Measurements from ENCODE around the gene SFSWAP.
A peak's percentile ranks its signal among the peaks of the same experiment; 100 is the strongest.
"Not testable (repeated sequence)": the region's sequence is repeated elsewhere in the genome, so short reads cannot be mapped to it uniquely, and the experiment has no call there.

SFSWAP gene

GRCh38 chr12:131761638-131762037 is 50.7 kb downstream of the SFSWAP start:
- DNase-seq: no peak

DNA sequence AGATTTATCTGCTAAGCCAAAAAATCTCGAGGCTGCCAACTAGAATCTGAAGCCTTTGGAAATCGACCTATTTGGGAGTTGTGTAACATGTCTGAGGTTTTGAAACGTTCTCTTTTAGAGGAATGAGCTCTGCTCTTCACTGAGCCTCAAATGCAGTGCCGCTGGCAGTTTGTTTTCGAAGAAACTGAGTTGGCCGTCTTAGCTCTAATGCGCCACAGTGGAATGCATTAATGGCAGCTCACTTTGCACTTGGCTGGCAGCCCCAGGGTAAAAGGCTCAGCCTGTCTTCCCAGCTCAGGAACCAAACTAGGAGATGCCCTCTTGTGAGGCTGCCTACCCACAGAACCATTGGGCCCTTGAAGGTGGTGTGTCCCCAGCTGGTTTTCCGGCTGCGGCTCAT is 53.8 kb downstream of the SFSWAP start:
- no peak for DNase-seq

- no peak for DNase-seq
These were observed 55.1 kb downstream of the SFSWAP start for GRCh38 chr12:131765961-131766360.

DNA sequence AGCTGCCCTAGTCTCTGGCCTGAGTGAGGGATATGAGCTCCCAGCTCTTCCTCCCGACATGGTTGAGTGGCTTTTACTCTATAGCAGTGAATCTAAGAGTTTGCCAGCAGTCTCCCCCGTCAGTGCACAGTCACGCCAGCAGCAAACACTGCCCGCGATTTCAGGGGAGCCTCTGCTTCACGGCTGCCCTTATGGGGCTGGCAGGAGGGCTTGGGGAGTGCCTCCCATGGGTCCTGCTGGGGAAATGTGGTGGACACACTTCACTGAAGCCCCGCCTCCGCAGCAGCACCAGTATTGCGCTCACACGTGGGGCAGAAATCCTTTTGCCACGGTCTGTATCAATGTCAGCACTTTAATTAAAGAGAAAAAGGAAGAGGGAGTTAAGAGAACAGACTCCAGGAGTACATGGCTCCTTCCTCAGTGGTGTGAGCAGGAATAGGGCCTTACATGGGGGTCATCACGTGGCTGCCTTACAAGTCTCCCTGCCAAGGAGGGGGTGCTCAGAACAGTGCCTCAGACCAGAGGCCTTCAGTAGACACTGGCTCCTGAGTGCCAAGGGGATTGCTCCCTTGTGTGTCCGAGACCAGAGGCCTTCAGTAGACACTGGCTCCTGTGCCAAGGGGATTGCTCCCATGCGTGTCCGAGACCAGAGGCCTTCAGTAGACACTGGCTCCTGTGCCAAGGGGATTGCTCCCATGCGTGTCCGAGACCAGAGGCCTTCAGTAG is 55.7 kb downstream of the SFSWAP start:
- no peak for DNase-seq

DNA sequence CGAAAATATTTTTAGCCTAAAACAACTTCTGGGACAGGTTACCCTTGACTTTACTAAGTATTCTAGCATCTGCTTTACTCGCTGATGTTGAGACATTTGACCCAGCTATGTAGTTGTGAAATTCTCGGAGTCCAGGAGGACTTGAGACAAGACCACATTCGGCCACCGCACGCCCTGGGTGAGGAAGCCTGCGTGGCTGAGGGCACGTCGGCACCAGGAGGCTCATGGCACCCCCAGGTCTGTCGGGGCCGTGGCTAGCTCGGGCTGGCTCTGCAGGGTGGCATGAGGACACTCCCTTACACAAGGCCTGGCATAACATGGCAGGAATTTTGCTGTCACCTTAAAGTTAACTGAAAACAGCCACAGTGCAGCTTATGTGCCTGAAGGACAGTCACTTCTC is 59.2 kb downstream of the SFSWAP start:
- no peak for DNase-seq

- DNase-seq: no peak
These were observed 61.1 kb downstream of the SFSWAP start for GRCh38 chr12:131771965-131772364.

DNA sequence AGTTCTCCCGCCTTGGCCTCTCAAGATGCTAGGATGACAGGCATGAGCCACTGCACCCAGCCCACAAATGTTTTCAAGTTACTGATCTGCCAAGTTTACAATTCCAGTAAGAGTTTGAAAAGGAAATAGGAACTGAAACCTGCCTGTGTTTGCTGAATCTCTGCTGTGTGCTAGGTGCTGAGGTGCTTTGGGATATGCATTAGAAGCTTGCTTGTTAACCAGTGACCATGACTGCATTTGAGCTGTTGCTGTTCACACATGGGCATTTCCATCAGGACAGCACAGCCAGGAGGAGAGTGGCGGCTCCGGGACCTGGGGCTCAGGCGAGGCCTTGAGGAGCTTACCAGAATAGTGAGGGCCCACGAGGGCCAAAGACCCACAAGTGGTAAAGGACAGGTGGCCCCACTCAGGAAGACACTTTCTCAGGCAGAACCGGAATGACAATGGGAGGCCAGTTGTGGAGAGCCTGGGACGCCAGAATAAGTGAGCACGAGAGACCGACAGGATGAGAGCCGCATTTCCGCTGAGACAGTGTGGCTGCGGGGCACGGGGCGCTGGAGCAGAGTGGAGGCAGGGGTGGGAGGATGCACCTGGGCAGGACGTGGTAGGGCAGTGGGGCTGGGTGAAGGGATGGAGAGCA is 62.8 kb downstream of the SFSWAP start:
- no peak for DNase-seq

DNA sequence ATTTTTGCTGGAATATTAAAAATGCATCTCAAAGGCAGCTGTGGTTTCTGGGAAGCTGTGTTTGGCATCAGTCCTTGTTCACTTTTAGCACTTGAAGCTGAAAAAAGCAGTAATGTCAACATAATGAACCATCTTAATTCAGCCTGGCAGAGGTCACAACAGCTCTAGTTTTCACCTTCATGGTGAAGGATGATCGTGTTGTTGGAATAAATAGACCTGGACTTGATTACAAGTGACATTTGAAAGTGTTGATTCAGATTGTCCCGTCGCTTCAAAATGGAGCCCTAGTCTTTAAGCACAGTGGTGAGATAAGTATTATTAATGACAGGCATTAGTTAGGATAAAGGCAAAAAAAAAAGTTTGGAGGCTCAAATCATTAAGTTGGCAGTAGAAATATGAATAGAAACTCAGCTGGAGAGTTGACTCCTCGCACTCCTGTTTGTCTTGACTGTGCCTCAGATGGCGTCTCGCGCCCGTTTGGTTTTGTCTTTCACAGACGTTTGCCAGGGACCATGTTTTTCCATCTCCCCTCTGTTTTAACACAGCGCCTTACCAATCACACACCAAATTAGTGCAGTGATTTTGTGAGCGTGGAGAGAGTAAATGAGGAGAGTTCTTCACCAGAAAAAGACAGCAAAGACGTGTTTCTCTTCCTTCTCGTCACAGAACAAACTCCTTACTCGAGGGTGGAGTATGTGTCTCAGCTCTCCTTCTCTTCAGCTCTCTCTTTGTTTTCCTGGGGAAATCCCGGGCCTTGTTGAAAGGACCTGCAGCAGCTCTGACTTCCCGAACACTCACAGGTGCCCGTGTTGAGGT is 63.9 kb downstream of the SFSWAP start:
- no peak for DNase-seq

- no peak for DNase-seq
These were observed 64.7 kb downstream of the SFSWAP start for GRCh38 chr12:131775392-131776236.

DNA sequence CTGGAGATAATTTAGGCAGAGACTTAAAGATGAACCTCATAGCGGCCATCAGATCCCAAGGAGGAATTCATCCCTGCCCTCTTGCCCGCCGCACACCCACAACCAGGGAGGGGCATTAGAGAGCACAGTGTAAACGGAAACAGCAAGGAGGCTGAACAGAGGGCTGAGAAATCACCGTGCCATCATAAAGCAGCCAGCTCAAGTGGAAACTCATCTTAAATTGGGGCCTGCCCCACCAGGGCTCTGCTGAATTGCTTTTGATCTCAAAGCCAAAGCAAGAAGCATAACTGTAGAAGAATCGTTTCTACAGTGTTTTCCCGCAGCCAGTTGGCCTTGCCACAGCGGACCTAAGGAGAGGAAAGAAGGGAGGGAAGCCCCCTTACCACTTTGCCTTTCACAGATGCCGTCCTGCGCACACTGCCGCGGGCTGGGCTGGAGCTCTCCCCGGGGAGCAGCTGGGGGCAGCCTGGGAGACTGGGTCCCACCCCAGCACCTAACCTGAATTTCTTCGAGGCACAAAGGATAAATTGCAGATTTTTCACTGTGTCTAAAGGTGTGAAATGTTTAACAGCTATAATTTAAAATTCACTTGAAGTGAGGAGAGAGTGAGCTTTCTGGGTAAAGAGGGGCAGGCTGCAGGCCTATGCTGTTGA is 65.5 kb downstream of the SFSWAP start:
- no peak for DNase-seq

DNA sequence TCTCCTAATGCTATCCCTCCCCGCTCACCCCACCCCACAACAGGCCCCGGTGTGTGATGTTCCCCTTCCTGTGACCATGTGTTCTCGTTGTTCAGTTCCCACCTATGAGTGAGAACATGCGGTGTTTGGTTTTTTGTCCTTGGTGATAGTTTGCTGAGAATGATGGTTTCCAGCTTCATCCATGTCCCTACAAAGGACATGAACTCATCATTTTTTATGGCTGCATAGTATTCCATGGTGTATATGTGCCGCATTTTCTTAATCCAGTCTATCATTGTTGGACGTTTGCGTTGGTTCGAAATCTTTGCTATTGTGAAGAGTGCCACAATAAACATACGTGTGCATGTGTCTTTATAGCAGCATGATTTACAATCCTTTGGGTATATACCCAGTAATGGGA is 66.4 kb downstream of the SFSWAP start:
- not testable (repeated sequence) for DNase-seq

DNA sequence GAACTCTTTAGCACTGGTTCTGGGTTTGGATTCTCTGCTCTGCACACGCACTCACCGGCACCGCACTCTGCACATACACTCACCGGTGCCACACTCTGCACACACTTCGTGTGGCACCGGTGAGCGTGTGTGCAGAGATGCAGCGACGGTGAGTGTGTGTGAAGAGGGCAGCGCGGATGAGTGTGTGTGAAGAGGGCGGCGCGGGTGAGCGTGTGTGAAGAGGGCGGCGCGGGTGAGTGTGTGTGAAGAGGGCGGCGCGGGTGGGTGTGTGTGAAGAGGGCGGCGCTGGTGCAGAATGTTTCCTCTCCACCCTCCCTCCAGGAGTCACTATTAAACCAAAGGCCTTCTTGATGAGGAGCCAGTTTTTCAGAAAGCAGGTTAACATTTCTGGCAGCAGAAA is 68.1 kb downstream of the SFSWAP start:
- DNase-seq: no peak

GRCh38 chr12:131782061-131782460 is 71.2 kb downstream of the SFSWAP start:
- no peak for DNase-seq

GRCh38 chr12:131783915-131784541 is 73.1 kb downstream of the SFSWAP start:
- peak; percentile 89 for DNase-seq

- DNase-seq: peak; percentile 64
These were observed 74.2 kb downstream of the SFSWAP start for GRCh38 chr12:131784909-131785762.

GRCh38 chr12:131785763-131786330 is 75.0 kb downstream of the SFSWAP start:
- no peak for DNase-seq

DNA sequence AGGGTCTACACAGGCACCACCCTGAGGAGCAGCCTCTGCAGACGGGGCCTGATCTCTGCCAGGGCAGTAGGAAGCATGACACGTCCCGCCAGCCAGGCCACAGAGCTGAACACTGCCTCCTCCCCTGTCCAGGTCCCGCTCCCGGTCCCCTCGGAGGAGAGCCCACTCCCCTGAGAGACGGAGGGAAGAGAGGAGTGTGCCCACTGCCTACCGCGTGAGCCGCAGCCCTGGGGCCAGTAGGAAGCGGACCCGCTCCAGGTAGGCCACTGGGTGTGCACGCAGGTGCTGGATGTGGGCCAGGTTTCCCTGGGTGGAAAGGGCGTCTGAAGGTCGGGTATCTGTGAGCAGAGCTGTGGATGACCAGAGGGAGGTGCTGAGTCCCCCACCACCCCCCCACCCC is 75.4 kb downstream of the SFSWAP start:
- no peak for DNase-seq

GRCh38 chr12:131787143-131787660 is 76.3 kb downstream of the SFSWAP start:
- no peak for DNase-seq

DNA sequence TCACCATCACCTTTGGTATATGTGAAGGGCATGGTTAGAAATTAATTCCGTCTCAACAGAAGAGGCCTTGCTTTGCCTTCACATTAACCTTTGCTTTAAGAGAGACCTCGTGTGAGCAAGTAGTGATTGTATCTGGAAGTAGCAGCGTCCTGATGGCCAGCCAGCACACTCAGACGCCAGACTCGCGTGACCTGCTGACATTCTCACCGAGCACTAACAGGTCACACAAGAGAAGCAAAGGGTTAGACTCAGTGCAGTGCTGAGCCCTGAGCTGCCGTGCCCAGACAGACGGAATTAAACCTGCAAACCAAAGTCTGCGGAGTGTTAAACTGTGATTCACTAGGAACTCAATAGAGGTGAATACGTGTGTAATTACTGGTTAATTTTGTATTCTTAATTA is 77.2 kb downstream of the SFSWAP start:
- DNase-seq: no peak

- DNase-seq: no peak
These were observed 78.7 kb downstream of the SFSWAP start for GRCh38 chr12:131789638-131790037.
